ENCODE data around the gene USP10. TPM values are rescaled to one million over a fixed set of nuclear protein-coding genes. Genes with fewer than 3 reads are reported as not detected.
"Not testable (repeated sequence)": the region's sequence is repeated elsewhere in the genome, so short reads cannot be mapped to it uniquely, and the experiment has no call there.

The USP10 gene
- total and polyA plus RNA-seq, 4 donors, result 18.5 to 77.5 (median 63.0) TPM

GRCh38 chr16:84689111-84689510 lies 10.7 kb upstream of the USP10 start:
- Histone ChIP-seq H3K4me1 (ENCODE audit: control insufficient read depth in 5 of 5, insufficient read depth in 5 of 5, low read length in 5 of 5) (no peaks in the 10 kb centered on the region), H3K27me3 (ENCODE audit: control insufficient read depth in 3 of 3, insufficient read depth in 3 of 3, low read length in 2 of 3) (peaks cover 0 to 3% (median 0%) of the 10 kb centered on the region in 3 donors), H3K9ac (ENCODE audit: insufficient read depth in 1 of 2, low read length in 2 of 2) (no peak overlapping the region), H3K9me3 (ENCODE audit: control insufficient read depth in 4 of 4, insufficient read depth in 3 of 4, low read length in 3 of 4) (peaks cover 0 to 2% (median 0%) of the 10 kb centered on the region in 4 donors), H3K27ac (ENCODE audit: low read depth in 1 of 2, low read length in 1 of 2) (no peak overlapping the region), H3K4me3 (no peak overlapping the region), H3K36me3 (ENCODE audit: control insufficient read depth in 4 of 4, insufficient read depth in 4 of 4, low read length in 4 of 4) (no peaks in the 10 kb centered on the region)
- no peak for TF ChIP-seq CTCF (IDR thresholded peaks at IDR 0.05; ENCODE audit: control extremely low read depth, extremely low read depth)
- DNase-seq, result peak in 1 of 3 donors; percentile 7
- WGBS, 2 donors, result 68 to 70% methylated on average over 8 of the region's 8 CpGs
- ATAC-seq (ENCODE audit: insufficient read depth, low FRiP score), result no peak

GRCh38 chr16:84690088-84690819 lies 9.5 kb upstream of the USP10 start:
- ATAC-seq (ENCODE audit: insufficient read depth, low FRiP score), result no peak
- peaks cover 0 to 2% (median 0%) of the 10 kb centered on the region in 4 donors for H3K9me3 ChIP-seq (ENCODE audit: control insufficient read depth in 4 of 4, insufficient read depth in 3 of 4, low read length in 3 of 4)
- H3K36me3 ChIP-seq (ENCODE audit: control insufficient read depth in 4 of 4, insufficient read depth in 4 of 4, low read length in 4 of 4), result no peaks in the 10 kb centered on the region
- no peak for DNase-seq
- no peak for TF ChIP-seq CTCF (IDR thresholded peaks at IDR 0.05; ENCODE audit: control extremely low read depth, extremely low read depth)
- H3K4me1 ChIP-seq (ENCODE audit: control insufficient read depth in 5 of 5, insufficient read depth in 5 of 5, low read length in 5 of 5), result no peaks in the 10 kb centered on the region
- H3K27ac ChIP-seq (ENCODE audit: low read depth in 1 of 2, low read length in 1 of 2), result no peak overlapping the region
- WGBS, 2 donors, result 82 to 87% methylated on average over 6 of the region's 6 CpGs
- H3K9ac ChIP-seq (ENCODE audit: insufficient read depth in 1 of 2, low read length in 2 of 2), result no peak overlapping the region
- H3K27me3 ChIP-seq (ENCODE audit: control insufficient read depth in 3 of 3, insufficient read depth in 3 of 3, low read length in 2 of 3), result peaks cover 0 to 3% (median 0%) of the 10 kb centered on the region in 3 donors
- H3K4me3 ChIP-seq, result no peak overlapping the region

- no peaks in the 10 kb centered on the region for H3K4me1 ChIP-seq (ENCODE audit: control insufficient read depth in 5 of 5, insufficient read depth in 5 of 5, low read length in 5 of 5)
- H3K27ac ChIP-seq (ENCODE audit: low read depth in 1 of 2, low read length in 1 of 2), result no peak overlapping the region
- TF ChIP-seq CTCF (IDR thresholded peaks at IDR 0.05; ENCODE audit: control extremely low read depth, extremely low read depth), result no peak
- ATAC-seq (ENCODE audit: insufficient read depth, low FRiP score) (no peak), DNase-seq (no peak)
- peaks cover 0 to 3% (median 0%) of the 10 kb centered on the region in 3 donors for H3K27me3 ChIP-seq (ENCODE audit: control insufficient read depth in 3 of 3, insufficient read depth in 3 of 3, low read length in 2 of 3)
- 24 to 41% methylated on average over 6 of the region's 6 CpGs for WGBS, 2 donors
- no peak overlapping the region for H3K9ac ChIP-seq (ENCODE audit: insufficient read depth in 1 of 2, low read length in 2 of 2)
- H3K4me3 ChIP-seq, result no peak overlapping the region
- H3K36me3 ChIP-seq (ENCODE audit: control insufficient read depth in 4 of 4, insufficient read depth in 4 of 4, low read length in 4 of 4), result no peaks in the 10 kb centered on the region
- H3K9me3 ChIP-seq (ENCODE audit: control insufficient read depth in 4 of 4, insufficient read depth in 3 of 4, low read length in 3 of 4), result peaks cover 0 to 2% (median 0%) of the 10 kb centered on the region in 4 donors
Measured at GRCh38 chr16:84692451-84693214, 7.2 kb upstream of the USP10 start.

GRCh38 chr16:84693869-84694268 lies 5.9 kb upstream of the USP10 start:
- not testable (repeated sequence) for H3K27ac ChIP-seq (ENCODE audit: low read depth in 1 of 2, low read length in 1 of 2); H3K4me3 ChIP-seq; H3K4me1 ChIP-seq (ENCODE audit: control insufficient read depth in 5 of 5, insufficient read depth in 5 of 5, low read length in 5 of 5); H3K27me3 ChIP-seq (ENCODE audit: control insufficient read depth in 3 of 3, insufficient read depth in 3 of 3, low read length in 2 of 3); DNase-seq; ATAC-seq (ENCODE audit: insufficient read depth, low FRiP score); H3K9ac ChIP-seq (ENCODE audit: insufficient read depth in 1 of 2, low read length in 2 of 2); H3K36me3 ChIP-seq (ENCODE audit: control insufficient read depth in 4 of 4, insufficient read depth in 4 of 4, low read length in 4 of 4); H3K9me3 ChIP-seq (ENCODE audit: control insufficient read depth in 4 of 4, insufficient read depth in 3 of 4, low read length in 3 of 4)
- 93 to 97% methylated on average over 10 of the region's 10 CpGs for WGBS, 2 donors
